ENCODE measurements around the gene PRF1.
"Not testable (repeated sequence)": the region's sequence is repeated elsewhere in the genome, so short reads cannot be mapped to it uniquely, and the experiment has no call there.

The PRF1 gene

GRCh38 chr10:70595566-70596016, 7.0 kb downstream of the PRF1 start:
- in situ Hi-C loops (cut with MboI; ENCODE audit: low sequenced_read_pairs): no loop called here

- in situ Hi-C loops (cut with MboI; ENCODE audit: low sequenced_read_pairs): no loop called here
Measured at GRCh38 chr10:70594161-70594560, 8.4 kb downstream of the PRF1 start.

- in situ Hi-C loops (cut with MboI; ENCODE audit: low sequenced_read_pairs): no loop called here
Measured at GRCh38 chr10:70593513-70593890, 9.0 kb downstream of the PRF1 start.

GRCh38 chr10:70592746-70593512, 9.6 kb downstream of the PRF1 start:
- in situ Hi-C loops (cut with MboI; ENCODE audit: low sequenced_read_pairs): no loop called here

- in situ Hi-C loops (cut with MboI; ENCODE audit: low sequenced_read_pairs): no loop called here
Measured at GRCh38 chr10:70592186-70592735, 10.3 kb downstream of the PRF1 start.

GRCh38 chr10:70590655-70591416, 11.7 kb downstream of the PRF1 start:
- in situ Hi-C loops (cut with MboI; ENCODE audit: low sequenced_read_pairs): no loop called here

GRCh38 chr10:70589762-70590654, 12.5 kb downstream of the PRF1 start:
- in situ Hi-C loops (cut with MboI; ENCODE audit: low sequenced_read_pairs): no loop called here

GRCh38 chr10:70588859-70589570, 13.5 kb downstream of the PRF1 start:
- in situ Hi-C loops (cut with MboI; ENCODE audit: low sequenced_read_pairs): no loop called here

GRCh38 chr10:70588255-70588654, 14.3 kb downstream of the PRF1 start:
- in situ Hi-C loops (cut with MboI; ENCODE audit: low sequenced_read_pairs): no loop called here

- in situ Hi-C loops (cut with MboI; ENCODE audit: low sequenced_read_pairs): no loop called here
Measured at GRCh38 chr10:70587045-70587658, 15.4 kb downstream of the PRF1 start.

GRCh38 chr10:70586348-70586930, 16.1 kb downstream of the PRF1 start:
- in situ Hi-C loops (cut with MboI; ENCODE audit: low sequenced_read_pairs): no loop called here

GRCh38 chr10:70585578-70586169, 16.9 kb downstream of the PRF1 start:
- in situ Hi-C loops (cut with MboI; ENCODE audit: low sequenced_read_pairs): no loop called here

- in situ Hi-C loops (cut with MboI; ENCODE audit: low sequenced_read_pairs): no loop called here
Measured at GRCh38 chr10:70584909-70585544, 17.5 kb downstream of the PRF1 start.

- in situ Hi-C loops (cut with MboI; ENCODE audit: low sequenced_read_pairs): no loop called here
Measured at GRCh38 chr10:70584366-70584765, 18.2 kb downstream of the PRF1 start.

- in situ Hi-C loops (cut with MboI; ENCODE audit: low sequenced_read_pairs): no loop called here
Measured at GRCh38 chr10:70583669-70584037, 18.9 kb downstream of the PRF1 start.

- in situ Hi-C loops (cut with MboI; ENCODE audit: low sequenced_read_pairs): no loop called here
Measured at GRCh38 chr10:70582793-70583668, 19.5 kb downstream of the PRF1 start.

GRCh38 chr10:70581176-70581575, 21.4 kb downstream of the PRF1 start:
- in situ Hi-C loops (cut with MboI; ENCODE audit: low sequenced_read_pairs): not testable (repeated sequence)
